Fibroblast of lung (primary cell): ENCODE measurements around the gene SYCE3.

Experiments
- EZH2 ChIP-seq: IDR thresholded peaks from 2 replicates; pipeline ENCODE4 v1.5.1; 2012; ENCODE audit warnings: low read length, control low read depth, mild to moderate bottlenecking; ENCODE audit errors: missing control alignments
- TF ChIP-seq, protein P1 (sequence below), 2 donors: IDR thresholded peaks in 1 of 2; conservative IDR thresholded peaks in 1 of 2; 1 replicate in 1 of 2; 2 replicates in 1 of 2; pipeline ENCODE4 v1.5.1; 2011 to 2012; ENCODE audit warnings: low read length in 2 of 2, control low read depth in 1 of 2, inconsistent platforms in 1 of 2, low read depth in 1 of 2, mild to moderate bottlenecking in 1 of 2

DNA sequence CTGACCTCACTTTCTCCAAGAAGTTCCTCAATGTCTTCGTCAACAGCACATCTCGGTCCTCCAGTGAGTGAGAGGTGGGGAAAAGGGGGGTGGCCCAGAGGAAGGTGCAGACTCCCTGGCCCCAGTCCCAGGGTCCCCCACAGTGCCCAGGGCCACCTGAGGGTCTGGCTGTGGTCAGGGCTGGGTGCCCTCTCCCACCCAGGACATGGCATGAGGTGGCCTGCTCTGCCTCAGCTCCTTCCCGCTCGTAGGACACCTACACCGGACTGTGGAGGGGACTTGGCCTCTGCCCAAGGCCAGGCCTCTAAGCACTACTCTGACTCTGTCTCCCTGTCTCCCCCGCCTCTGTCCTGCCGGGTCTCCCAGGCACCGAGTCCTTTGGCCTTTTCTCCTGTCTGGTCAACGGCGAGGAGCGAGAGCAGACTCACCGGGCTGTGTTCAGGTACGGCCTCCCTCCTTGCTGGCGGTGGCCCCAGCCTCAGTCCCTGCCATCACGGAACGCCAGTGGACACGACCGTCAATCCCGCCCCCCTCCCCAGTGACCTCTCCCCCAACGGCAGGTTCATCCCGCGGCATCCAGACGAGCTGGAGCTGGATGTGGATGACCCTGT is 42.4 kb upstream of the SYCE3 start:
- TF ChIP-seq, protein P1, sequence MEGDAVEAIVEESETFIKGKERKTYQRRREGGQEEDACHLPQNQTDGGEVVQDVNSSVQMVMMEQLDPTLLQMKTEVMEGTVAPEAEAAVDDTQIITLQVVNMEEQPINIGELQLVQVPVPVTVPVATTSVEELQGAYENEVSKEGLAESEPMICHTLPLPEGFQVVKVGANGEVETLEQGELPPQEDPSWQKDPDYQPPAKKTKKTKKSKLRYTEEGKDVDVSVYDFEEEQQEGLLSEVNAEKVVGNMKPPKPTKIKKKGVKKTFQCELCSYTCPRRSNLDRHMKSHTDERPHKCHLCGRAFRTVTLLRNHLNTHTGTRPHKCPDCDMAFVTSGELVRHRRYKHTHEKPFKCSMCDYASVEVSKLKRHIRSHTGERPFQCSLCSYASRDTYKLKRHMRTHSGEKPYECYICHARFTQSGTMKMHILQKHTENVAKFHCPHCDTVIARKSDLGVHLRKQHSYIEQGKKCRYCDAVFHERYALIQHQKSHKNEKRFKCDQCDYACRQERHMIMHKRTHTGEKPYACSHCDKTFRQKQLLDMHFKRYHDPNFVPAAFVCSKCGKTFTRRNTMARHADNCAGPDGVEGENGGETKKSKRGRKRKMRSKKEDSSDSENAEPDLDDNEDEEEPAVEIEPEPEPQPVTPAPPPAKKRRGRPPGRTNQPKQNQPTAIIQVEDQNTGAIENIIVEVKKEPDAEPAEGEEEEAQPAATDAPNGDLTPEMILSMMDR (conservative IDR thresholded peaks at IDR 0.05 in 1 of 2, IDR thresholded peaks at IDR 0.05 in 1 of 2; ENCODE audit: low read depth in 1 of 2, low read length in 2 of 2) = no peak
- TF ChIP-seq EZH2 = no peak
